ENCODE results near the gene SMAD6.

- TF ChIP-seq, protein P1, sequence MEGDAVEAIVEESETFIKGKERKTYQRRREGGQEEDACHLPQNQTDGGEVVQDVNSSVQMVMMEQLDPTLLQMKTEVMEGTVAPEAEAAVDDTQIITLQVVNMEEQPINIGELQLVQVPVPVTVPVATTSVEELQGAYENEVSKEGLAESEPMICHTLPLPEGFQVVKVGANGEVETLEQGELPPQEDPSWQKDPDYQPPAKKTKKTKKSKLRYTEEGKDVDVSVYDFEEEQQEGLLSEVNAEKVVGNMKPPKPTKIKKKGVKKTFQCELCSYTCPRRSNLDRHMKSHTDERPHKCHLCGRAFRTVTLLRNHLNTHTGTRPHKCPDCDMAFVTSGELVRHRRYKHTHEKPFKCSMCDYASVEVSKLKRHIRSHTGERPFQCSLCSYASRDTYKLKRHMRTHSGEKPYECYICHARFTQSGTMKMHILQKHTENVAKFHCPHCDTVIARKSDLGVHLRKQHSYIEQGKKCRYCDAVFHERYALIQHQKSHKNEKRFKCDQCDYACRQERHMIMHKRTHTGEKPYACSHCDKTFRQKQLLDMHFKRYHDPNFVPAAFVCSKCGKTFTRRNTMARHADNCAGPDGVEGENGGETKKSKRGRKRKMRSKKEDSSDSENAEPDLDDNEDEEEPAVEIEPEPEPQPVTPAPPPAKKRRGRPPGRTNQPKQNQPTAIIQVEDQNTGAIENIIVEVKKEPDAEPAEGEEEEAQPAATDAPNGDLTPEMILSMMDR (IDR thresholded peaks at IDR 0.05; ENCODE audit: insufficient read depth, low read depth, low read length), result no peak
- TF ChIP-seq EZH2 (IDR thresholded peaks at IDR 0.05; ENCODE audit: insufficient read depth, low read length), result no peak
Measured at GRCh38 chr15:66777054-66777453, 75.0 kb downstream of the SMAD6 start.

All from astrocyte (in vitro differentiated cells and primary cell).